22Rv1 (cell line): ENCODE measurements around the gene OLFM4.

Experiments used
- CTCF ChIP-seq: fragments of 450-650 bp; IDR thresholded peaks from 2 replicates; pipeline ENCODE4 v1.5.1; 2017; ENCODE audit warnings: mild to moderate bottlenecking
- ZFX ChIP-seq: fragments of 450-650 bp; IDR thresholded peaks from 2 replicates; pipeline ENCODE4 v1.6.1; 2017; ENCODE audit warnings: antibody characterized with exemption, borderline replicate concordance

- TF ChIP-seq CTCF = no peak
- no peak for TF ChIP-seq ZFX
These were observed 16.6 kb downstream of the OLFM4 start for GRCh38 chr13:53045189-53045588.
